HG02763 (cell line): ENCODE data around the gene ZNF429.
"Not testable (repeated sequence)": the region's sequence is repeated elsewhere in the genome, so short reads cannot be mapped to it uniquely, and the experiment has no call there.

Source experiments
- ATAC-seq: cut with Tn5 transposase; IDR thresholded peaks from one replicate; pipeline ENCODE4 v1.9.1; 2021; ENCODE audit warnings: mild to moderate bottlenecking, moderate library complexity; ENCODE audit not compliant: unreplicated experiment

The ZNF429 gene

GRCh38 chr19:21505459-21506451 is at the start of gene ZNF429:
ZNF429 (plus strand) TSS chr19:21505602; CDS start chr19:21505772, 170 bp downstream.
- peak; percentile 100 for ATAC-seq

GRCh38 chr19:21460686-21461085 is 44.7 kb upstream of the ZNF429 start:
- no peak for ATAC-seq

GRCh38 chr19:21462540-21462939 is 42.9 kb upstream of the ZNF429 start:
- no peak for ATAC-seq

GRCh38 chr19:21463449-21464105 is 41.8 kb upstream of the ZNF429 start:
- peak; percentile 58 for ATAC-seq

- ATAC-seq: no peak
Measured at GRCh38 chr19:21466627-21467026, 38.8 kb upstream of the ZNF429 start.

GRCh38 chr19:21468791-21469190 is 36.6 kb upstream of the ZNF429 start:
- ATAC-seq: no peak

GRCh38 chr19:21472507-21472906 is 32.9 kb upstream of the ZNF429 start:
- no peak for ATAC-seq

- ATAC-seq: peak; percentile 79
Measured at GRCh38 chr19:21474671-21475181, 30.7 kb upstream of the ZNF429 start.

- not testable (repeated sequence) for ATAC-seq
Measured at GRCh38 chr19:21482361-21482760, 23.0 kb upstream of the ZNF429 start.

GRCh38 chr19:21482863-21483276 is 22.5 kb upstream of the ZNF429 start:
- no peak for ATAC-seq

GRCh38 chr19:21483589-21484170 is 21.7 kb upstream of the ZNF429 start:
- no peak for ATAC-seq

GRCh38 chr19:21484631-21485030 is 20.8 kb upstream of the ZNF429 start:
- ATAC-seq: no peak

- ATAC-seq: no peak
Measured at GRCh38 chr19:21485926-21486325, 19.5 kb upstream of the ZNF429 start.

- no peak for ATAC-seq
Measured at GRCh38 chr19:21487969-21488368, 17.4 kb upstream of the ZNF429 start.

GRCh38 chr19:21491146-21491545 is 14.3 kb upstream of the ZNF429 start:
- no peak for ATAC-seq

GRCh38 chr19:21492947-21493906 is 12.2 kb upstream of the ZNF429 start:
- ATAC-seq: no peak

- no peak for ATAC-seq
Measured at GRCh38 chr19:21496876-21497275, 8.5 kb upstream of the ZNF429 start.

- no peak for ATAC-seq
Measured at GRCh38 chr19:21498651-21499050, 6.8 kb upstream of the ZNF429 start.

- ATAC-seq: no peak
Measured at GRCh38 chr19:21508198-21508597, 2.8 kb downstream of the ZNF429 start.

GRCh38 chr19:21511058-21511457 is 5.7 kb downstream of the ZNF429 start:
- ATAC-seq: not testable (repeated sequence)
